ENCODE measurements around the gene GMDS.

The GMDS gene

GRCh38 chr6:2178125-2178524 lies 67.3 kb downstream of the GMDS start:
- no peak for DNase-seq (ENCODE audit: low spot score)

GRCh38 chr6:2175825-2176224 lies 69.6 kb downstream of the GMDS start:
- no peak for DNase-seq (ENCODE audit: low spot score)

GRCh38 chr6:2173203-2173961 lies 72.0 kb downstream of the GMDS start:
- no peak for DNase-seq (ENCODE audit: low spot score)

GRCh38 chr6:2171728-2172127 lies 73.7 kb downstream of the GMDS start:
- DNase-seq (ENCODE audit: low spot score) = no peak

GRCh38 chr6:2168480-2168879 lies 76.9 kb downstream of the GMDS start:
- peak; percentile 34 for DNase-seq (ENCODE audit: low spot score)

- no peak for DNase-seq (ENCODE audit: low spot score)
Measured at GRCh38 chr6:2166717-2167116, 78.7 kb downstream of the GMDS start.

- DNase-seq (ENCODE audit: low spot score) = no peak
Measured at GRCh38 chr6:2165286-2165685, 80.1 kb downstream of the GMDS start.

GRCh38 chr6:2164481-2164880 lies 80.9 kb downstream of the GMDS start:
- DNase-seq (ENCODE audit: low spot score) = no peak

- no peak for DNase-seq (ENCODE audit: low spot score)
Measured at GRCh38 chr6:2162079-2162445, 83.3 kb downstream of the GMDS start.

GRCh38 chr6:2158596-2159271 lies 86.7 kb downstream of the GMDS start:
- peak; percentile 12 for DNase-seq (ENCODE audit: low spot score)

GRCh38 chr6:2157441-2158127 lies 87.8 kb downstream of the GMDS start:
- peak; percentile 78 for DNase-seq (ENCODE audit: low spot score)

GRCh38 chr6:2155206-2155605 lies 90.2 kb downstream of the GMDS start:
- no peak for DNase-seq (ENCODE audit: low spot score)

GRCh38 chr6:2149361-2150006 lies 95.9 kb downstream of the GMDS start:
- no peak for DNase-seq (ENCODE audit: low spot score)

GRCh38 chr6:2148748-2149147 lies 96.7 kb downstream of the GMDS start:
- no peak for DNase-seq (ENCODE audit: low spot score)

- peak; percentile 18 for DNase-seq (ENCODE audit: low spot score)
Measured at GRCh38 chr6:2147766-2148448, 97.5 kb downstream of the GMDS start.

- DNase-seq (ENCODE audit: low spot score) = no peak
Measured at GRCh38 chr6:2147261-2147660, 98.1 kb downstream of the GMDS start.

GRCh38 chr6:2144210-2144609 lies 101.2 kb downstream of the GMDS start:
- DNase-seq (ENCODE audit: low spot score) = no peak

- DNase-seq (ENCODE audit: low spot score) = no peak
Measured at GRCh38 chr6:2141644-2142290, 103.6 kb downstream of the GMDS start.

- DNase-seq (ENCODE audit: low spot score) = no peak
Measured at GRCh38 chr6:2140438-2141128, 104.8 kb downstream of the GMDS start.

GRCh38 chr6:2135401-2135800 lies 110.0 kb downstream of the GMDS start:
- DNase-seq (ENCODE audit: low spot score) = no peak

- DNase-seq (ENCODE audit: low spot score) = no peak
Measured at GRCh38 chr6:2134554-2134953, 110.9 kb downstream of the GMDS start.

Data from GM03348 (cell line).